Measurements from ENCODE around the gene KIZ.

KIZ gene

DNA sequence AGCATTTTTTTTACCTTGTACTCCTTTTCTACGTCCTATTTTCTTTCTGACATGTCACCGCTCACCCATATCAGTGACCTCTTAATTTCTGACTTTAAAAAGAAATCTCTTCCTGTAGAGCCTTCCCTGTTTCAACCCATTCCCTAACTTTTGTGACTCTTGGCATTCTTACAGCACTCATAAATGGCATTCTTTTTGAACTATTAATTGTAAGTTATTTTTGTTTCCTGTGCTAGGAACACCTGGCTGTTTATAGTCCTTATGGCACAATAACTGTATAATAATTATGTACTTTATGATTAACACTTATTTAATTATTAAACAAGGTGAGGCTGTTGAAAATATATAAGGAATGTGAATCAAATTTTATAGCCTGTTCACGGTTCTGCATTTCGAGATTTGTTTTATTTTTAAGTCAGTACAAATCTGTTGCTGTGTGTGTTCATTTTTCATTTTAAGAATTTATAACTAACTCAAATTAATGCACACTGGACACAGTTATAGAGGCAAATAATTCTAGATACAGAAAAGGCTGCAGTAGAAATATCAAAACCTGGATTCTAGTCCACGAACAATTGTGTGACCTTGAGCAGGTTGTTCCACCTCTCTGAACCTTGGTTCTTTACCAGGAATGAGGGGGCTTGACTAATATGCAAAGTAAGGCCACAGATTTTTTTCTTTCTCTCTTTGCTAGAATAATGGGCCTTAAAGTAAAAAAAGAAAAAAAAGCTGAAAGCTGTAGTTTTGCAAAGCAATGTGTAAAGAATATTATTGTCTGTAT is 1.5 kb downstream of the KIZ start:
- Histone ChIP-seq H3K9me3 (no peaks in the 10 kb centered on the region), H3K36me3 (peaks cover 0 to 12% (median 0%) of the 10 kb centered on the region in 3 donors), H3K4me1 (peaks cover 0 to 18% (median 7%) of the 10 kb centered on the region in 4 donors), H3K4me3 (peak overlapping the region in 1 of 2 donors; percentile 83), H3K27me3 (no peaks in the 10 kb centered on the region), H3K27ac (no peak overlapping the region)
- intact Hi-C loops (cut with DNase I; ENCODE audit: low total_unique reads), result loop anchor here (5.0 to 10.0 kb wide), 3 partner anchors 55 to 413 kb away; partner anchors contain the start of genes RALGAPA2 and XRN2
- DNase-seq, result no peak
- TF ChIP-seq, protein P1, sequence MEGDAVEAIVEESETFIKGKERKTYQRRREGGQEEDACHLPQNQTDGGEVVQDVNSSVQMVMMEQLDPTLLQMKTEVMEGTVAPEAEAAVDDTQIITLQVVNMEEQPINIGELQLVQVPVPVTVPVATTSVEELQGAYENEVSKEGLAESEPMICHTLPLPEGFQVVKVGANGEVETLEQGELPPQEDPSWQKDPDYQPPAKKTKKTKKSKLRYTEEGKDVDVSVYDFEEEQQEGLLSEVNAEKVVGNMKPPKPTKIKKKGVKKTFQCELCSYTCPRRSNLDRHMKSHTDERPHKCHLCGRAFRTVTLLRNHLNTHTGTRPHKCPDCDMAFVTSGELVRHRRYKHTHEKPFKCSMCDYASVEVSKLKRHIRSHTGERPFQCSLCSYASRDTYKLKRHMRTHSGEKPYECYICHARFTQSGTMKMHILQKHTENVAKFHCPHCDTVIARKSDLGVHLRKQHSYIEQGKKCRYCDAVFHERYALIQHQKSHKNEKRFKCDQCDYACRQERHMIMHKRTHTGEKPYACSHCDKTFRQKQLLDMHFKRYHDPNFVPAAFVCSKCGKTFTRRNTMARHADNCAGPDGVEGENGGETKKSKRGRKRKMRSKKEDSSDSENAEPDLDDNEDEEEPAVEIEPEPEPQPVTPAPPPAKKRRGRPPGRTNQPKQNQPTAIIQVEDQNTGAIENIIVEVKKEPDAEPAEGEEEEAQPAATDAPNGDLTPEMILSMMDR (IDR thresholded peaks at IDR 0.05), result no peak

DNA sequence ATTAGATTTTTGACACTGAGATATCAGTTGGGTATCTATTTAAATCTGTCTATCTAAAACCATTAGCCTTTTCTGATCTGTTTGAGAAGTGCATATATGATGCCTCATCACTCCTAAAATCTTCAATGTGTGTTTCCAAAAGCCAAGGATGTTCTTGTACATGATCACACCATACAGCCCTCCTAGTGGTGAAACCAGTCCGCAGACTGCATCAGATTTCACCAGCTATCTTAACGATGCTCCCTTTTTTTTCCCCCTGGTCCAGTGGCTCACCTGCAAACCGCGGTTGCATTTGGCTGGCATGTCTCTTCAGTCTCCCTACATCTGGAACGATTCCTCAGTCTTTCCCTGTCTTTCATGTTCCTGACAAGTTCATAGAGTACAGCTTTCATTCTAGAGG is 4.0 kb downstream of the KIZ start:
- Histone ChIP-seq H3K9me3 (no peaks in the 10 kb centered on the region), H3K36me3 (peaks cover 0 to 29% (median 12%) of the 10 kb centered on the region in 3 donors), H3K27me3 (no peaks in the 10 kb centered on the region), H3K27ac (no peak overlapping the region), H3K4me3 (no peak overlapping the region), H3K4me1 (peaks cover 0 to 16% (median 7%) of the 10 kb centered on the region in 4 donors)
- no peak for DNase-seq
- TF ChIP-seq, protein P1 (IDR thresholded peaks at IDR 0.05), result no peak
- intact Hi-C loops (cut with DNase I; ENCODE audit: low total_unique reads), result loop anchor here (5.0 to 10.0 kb wide), 3 partner anchors 52 to 415 kb away; partner anchors contain the start of genes RALGAPA2 and XRN2

DNA sequence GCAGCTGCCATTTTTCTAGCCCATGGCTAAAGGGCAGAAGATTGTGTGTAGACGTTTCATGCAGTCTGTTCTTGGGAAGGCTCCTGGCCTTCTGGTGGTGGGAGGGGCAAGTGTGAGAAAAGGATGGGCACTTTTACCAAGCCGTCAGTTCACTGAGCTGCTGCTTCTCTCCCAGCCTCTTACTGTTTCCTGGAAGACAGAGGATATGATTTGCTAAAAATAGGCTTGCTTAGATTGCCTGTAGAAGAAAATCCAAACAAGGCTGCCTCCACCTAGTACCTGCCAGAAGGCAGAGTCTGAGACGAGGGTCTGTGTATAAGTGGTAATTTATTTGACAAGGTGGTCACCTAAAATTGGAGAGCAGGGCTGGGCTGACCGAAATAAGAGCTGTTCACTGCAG is 7.5 kb downstream of the KIZ start:
- Histone ChIP-seq H3K4me3 (no peak overlapping the region), H3K9me3 (no peaks in the 10 kb centered on the region), H3K4me1 (no peaks in the 10 kb centered on the region), H3K27ac (no peak overlapping the region), H3K36me3 (peaks cover 0 to 43% (median 25%) of the 10 kb centered on the region in 3 donors), H3K27me3 (no peaks in the 10 kb centered on the region)
- TF ChIP-seq, protein P1 (IDR thresholded peaks at IDR 0.05), result no peak
- no peak for DNase-seq
- intact Hi-C loops (cut with DNase I; ENCODE audit: low total_unique reads), result no loop called here

DNA sequence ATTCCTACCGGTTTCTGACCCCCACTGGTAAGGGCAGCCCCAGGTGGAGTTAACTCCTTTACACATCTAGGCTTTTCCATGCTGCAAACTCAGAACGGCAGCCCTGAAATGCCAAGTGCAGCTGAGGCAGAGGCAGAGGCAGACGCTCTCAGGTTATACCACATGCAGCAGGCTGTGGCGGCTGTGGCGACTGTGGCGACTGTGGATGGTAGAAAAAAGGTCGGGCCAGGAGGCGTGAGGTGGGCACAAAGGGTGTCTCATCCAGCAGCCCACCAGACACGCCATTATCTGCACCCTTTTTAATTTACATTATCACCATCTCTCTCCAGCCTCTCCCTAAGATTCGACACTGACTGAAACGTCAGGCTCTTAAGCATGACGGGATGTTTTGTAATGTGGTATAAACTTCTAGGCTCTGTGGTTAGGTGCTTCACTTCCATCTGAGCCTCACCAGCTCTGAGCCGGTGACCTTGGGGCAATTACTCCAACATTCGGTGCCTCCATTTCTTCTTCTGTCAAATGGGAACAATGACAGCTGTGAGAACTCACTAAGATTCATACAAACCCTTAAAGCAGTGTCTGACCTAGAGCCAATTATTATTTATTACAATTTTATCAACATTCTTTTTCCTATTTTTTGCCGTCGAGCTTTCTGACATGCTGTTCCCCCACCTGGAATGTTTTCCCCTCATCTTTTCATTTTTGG is 8.2 kb downstream of the KIZ start:
- TF ChIP-seq, protein P1 (IDR thresholded peaks at IDR 0.05), result no peak
- Histone ChIP-seq H3K27ac (no peak overlapping the region), H3K36me3 (peaks cover 0 to 44% (median 25%) of the 10 kb centered on the region in 3 donors), H3K27me3 (no peaks in the 10 kb centered on the region), H3K4me1 (no peaks in the 10 kb centered on the region), H3K4me3 (no peak overlapping the region), H3K9me3 (no peaks in the 10 kb centered on the region)
- DNase-seq, result no peak
- intact Hi-C loops (cut with DNase I; ENCODE audit: low total_unique reads), result no loop called here

DNA sequence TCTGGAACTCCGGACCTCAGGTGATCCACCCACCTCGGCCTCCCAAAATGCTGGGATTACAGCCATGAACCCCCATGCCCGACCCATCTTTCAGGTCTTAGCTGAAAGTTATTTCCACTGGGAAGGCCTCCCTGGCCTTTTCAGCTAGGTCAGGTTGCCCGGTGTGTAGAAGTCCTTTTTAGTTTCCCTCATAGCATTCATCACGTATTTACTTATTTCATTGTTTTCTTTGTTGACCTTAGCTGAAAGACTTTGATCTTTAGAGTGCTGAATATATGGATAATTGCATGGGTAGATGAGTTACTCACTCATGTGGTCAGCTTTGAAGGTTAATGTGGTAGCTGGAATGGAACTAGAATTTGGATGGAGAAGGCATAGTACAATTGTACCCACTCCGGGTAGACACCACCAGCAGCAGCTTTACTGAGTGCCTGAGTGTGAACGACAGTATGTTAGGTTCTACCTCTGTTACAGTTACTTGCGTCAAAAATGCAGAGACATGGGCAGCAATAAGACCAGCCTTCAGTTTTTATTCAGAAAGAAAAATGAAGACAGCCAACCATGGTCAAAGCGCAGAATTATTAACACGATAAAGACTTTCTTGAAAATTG is 9.1 kb downstream of the KIZ start:
- no peaks in the 10 kb centered on the region for H3K27me3 ChIP-seq
- H3K4me1 ChIP-seq, result no peaks in the 10 kb centered on the region
- no peak for DNase-seq
- peaks cover 0 to 42% (median 25%) of the 10 kb centered on the region in 3 donors for H3K36me3 ChIP-seq
- no peak overlapping the region for H3K4me3 ChIP-seq
- intact Hi-C loops (cut with DNase I; ENCODE audit: low total_unique reads), result no loop called here
- no peak overlapping the region for H3K27ac ChIP-seq
- no peaks in the 10 kb centered on the region for H3K9me3 ChIP-seq
- TF ChIP-seq, protein P1 (IDR thresholded peaks at IDR 0.05), result no peak

Measured in tibial artery (tissue), 4 donors.